GM19240 (cell line): ENCODE measurements around the gene BPTF.
"Not testable (repeated sequence)": the region's sequence is repeated elsewhere in the genome, so short reads cannot be mapped to it uniquely, and the experiment has no call there.

Experiments
- DNase-seq: peaks from one replicate; pipeline ENCODE4 v3.0.0; 2011; ENCODE audit warnings: low spot score; ENCODE audit not compliant: insufficient read length

BPTF gene

DNA sequence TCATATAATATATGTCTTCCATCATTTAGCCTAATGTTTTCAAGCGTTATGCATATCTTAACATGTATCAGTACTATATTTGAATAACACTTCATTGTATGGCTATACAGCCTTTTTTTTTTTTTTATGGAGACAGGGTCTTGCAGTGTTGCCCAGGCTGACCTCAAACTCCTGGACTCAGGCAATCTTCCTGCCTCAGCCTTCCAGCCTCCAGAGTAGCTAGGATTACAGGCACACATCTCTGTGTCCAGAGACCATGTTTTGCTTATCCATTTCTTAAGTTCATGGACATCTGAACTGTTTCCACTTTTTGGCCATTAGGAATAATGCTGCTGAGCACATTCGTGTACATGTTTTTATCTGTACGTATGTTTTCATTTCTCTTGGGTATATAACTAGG lies 7.8 kb downstream of the BPTF start:
- DNase-seq: no peak

- DNase-seq: no peak
These were observed 8.8 kb downstream of the BPTF start for GRCh38 chr17:67833946-67834631.

- no peak for DNase-seq
These were observed 9.3 kb downstream of the BPTF start for GRCh38 chr17:67834634-67835033.

- no peak for DNase-seq
These were observed 11.1 kb downstream of the BPTF start for GRCh38 chr17:67836205-67836987.

DNA sequence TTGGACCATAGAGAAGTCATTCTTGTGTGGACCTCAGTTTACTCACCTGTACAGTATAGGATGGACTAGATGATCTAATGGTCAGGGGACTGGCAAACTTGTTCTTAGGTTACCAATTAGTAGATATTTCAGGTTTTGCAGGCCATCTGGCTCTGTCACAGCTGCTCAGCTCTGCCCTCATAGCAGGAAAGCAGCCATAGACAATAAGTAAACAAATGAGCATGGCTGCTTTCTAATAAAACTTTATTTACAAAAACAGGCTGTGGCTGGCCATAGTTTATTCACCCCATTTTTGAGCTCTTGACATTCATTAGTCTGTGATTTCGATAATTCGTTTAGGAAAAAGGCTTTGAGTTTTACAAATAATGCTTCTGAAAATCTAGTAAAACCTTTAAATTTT lies 12.7 kb downstream of the BPTF start:
- no peak for DNase-seq

GRCh38 chr17:67838538-67838937 lies 13.2 kb downstream of the BPTF start:
- no peak for DNase-seq

DNA sequence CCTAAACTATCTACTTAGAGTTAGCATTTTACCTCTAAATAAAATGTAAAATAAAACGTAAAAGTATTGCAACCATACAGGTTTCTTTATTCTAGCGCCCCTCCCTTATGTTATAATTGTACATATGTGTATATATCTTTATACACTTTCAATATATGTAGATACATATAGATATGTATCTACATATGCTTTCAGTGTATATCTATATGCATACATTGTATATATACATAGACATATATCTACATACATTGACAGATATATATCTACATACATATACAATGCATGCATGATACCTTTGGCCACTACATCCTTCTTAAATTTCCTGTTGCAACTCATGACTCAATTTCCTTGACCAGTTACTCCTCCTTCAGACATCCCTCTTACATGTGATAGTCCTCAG lies 16.7 kb downstream of the BPTF start:
- DNase-seq: no peak

DNA sequence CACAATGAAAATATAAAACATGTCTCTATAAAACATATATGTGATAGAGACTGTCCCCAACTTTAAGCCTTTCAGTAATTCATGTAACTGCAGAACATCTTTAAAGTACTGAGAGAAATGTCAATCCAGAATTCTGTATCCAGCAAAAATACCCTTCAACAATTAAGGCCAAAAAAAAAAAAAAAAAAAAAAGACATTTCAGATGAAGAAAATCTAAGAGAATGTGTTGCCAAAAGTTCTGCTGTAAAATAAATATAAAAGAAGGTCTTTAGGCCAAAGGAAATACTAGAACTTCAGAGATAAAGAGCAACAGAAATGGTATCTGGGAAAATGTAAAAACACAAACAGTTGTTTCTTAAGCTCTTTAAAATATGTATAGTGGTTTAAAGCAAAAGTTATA lies 17.3 kb downstream of the BPTF start:
- no peak for DNase-seq

DNA sequence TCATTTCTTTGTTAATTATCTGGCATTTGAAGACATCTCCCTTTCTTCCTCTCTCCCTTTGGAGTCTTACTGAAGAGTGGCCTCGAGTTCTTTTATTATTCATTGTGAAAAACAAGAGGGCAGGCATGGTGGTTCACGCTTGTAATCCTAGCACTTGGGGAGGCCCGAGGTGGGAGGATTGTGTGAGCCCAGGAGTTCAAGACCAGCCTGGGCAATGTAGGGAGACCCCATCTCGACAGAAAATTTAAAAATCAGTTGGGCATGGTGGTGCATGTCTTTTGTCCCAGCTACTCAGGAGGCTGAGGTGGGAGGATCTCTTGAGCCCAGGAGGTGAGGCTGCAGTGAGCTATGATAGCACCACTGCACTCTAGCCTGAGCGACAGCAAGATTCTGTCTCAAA lies 20.1 kb downstream of the BPTF start:
- no peak for DNase-seq

GRCh38 chr17:67848189-67848588 lies 22.9 kb downstream of the BPTF start:
- not testable (repeated sequence) for DNase-seq

DNA sequence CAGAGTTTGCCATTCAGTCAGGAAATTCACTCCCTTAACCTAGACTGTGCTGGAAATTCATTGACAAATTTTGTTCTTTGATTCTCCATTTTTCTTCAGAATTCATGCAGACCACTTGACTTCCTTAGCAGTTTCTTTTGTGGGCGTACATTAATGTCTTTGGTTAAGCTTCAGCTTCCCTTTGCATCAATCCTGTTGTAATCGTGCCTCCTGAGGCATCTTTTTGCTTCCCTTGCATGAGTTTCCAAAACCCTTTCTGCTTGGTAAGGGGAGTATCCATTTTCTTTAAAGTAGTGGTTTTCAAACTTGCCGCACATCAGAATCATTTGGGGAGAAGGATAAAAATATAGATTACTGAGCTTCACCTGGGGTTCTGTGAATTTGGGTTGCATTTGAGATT lies 23.5 kb downstream of the BPTF start:
- DNase-seq: not testable (repeated sequence)

DNA sequence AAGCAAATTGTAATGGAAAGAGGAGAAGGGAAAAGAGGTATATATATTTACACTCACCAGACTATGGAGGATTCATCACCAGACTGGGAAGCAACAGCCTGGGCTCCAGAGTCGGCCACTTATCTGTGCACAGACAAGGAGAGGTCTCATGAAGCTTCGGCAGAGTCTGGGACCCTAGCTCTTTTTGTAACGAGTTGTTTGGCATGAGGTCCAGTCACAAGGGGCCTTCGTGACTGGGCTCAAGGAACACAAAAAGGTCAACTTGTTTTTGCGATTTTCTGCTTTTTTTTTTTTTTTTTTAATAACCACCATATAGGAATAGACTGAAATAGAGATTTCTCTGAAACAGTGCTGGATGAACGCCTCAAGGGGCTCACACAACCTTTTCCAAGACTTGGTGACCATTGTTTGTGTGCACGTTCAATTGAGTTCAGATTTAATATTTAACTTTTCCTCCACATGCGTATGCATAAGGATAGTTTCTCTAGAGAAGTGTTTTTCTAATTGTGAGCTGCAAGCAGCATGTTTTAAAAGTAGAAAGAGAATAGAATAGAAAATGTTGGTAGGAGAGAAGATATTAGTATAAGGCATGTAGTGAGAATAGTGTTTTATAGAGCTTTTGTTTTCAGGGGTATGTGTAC lies 25.8 kb downstream of the BPTF start:
- no peak for DNase-seq

DNA sequence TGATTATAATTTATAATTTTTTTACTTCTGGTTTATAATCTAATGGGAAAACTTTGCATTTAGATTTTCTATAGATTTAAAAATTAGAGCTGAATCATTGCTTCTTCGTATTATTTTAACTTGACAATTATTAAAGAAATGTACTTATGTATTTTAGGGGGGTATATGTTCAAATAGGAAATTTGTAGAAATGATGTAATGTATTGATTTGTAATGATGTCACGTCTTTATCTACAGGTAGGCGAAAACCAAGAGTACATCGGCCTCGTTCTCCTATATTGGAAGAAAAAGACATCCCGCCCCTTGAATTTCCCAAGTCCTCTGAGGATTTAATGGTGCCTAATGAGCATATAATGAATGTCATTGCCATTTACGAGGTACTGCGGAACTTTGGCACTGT lies 28.4 kb downstream of the BPTF start:
- DNase-seq: no peak

DNA sequence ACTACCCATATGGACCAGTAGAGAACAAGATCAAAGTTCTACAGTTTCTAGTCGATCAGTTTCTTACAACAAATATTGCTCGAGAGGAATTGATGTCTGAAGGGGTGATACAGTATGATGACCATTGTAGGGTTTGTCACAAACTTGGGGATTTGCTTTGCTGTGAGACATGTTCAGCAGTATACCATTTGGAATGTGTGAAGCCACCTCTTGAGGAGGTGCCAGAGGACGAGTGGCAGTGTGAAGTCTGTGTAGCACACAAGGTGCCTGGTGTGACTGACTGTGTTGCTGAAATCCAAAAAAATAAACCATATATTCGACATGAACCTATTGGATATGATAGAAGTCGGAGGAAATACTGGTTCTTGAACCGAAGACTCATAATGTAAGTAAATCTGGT lies 29.1 kb downstream of the BPTF start:
- DNase-seq: no peak

DNA sequence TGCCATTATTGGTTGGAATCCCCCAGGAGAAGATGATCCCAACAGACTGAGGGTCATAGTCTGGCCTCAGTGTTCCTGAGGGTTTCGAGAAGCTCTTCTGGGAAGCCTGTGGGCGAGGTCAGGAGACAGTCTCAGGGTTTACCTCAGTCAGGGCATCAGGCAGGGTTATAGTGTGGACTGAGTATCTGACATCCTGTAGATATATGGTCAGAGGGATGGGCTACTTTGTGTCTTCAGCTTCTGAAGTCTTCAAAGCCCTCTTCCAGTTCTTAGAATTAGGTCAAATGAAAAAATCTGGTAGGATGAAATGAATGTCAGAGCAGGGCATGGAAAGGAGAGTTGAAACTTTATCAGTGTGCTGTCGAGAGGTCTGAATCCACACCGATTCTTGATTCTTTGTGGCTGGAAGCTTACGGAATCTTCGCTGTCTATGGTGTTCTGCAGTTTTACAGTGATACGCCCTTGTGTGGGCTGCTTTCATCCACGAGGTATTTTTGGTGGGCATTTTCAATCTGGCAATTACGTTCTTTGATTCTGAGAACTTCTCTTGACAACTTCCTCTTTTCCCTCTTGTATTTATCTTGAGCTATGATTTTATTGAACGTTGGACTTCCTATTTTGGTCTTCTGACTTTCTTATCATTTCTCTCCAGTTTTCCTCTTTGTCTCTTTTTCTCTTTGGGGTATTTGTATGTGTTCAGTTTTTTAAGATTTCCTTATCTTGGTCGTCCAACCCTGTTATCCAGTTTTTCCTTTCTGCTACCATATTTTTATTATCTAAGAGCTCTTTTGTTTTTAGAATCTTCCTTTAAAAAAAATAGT lies 30.4 kb downstream of the BPTF start:
- DNase-seq: no peak

GRCh38 chr17:67856402-67856801 lies 31.1 kb downstream of the BPTF start:
- not testable (repeated sequence) for DNase-seq

- no peak for DNase-seq
These were observed 37.4 kb downstream of the BPTF start for GRCh38 chr17:67862614-67863217.

DNA sequence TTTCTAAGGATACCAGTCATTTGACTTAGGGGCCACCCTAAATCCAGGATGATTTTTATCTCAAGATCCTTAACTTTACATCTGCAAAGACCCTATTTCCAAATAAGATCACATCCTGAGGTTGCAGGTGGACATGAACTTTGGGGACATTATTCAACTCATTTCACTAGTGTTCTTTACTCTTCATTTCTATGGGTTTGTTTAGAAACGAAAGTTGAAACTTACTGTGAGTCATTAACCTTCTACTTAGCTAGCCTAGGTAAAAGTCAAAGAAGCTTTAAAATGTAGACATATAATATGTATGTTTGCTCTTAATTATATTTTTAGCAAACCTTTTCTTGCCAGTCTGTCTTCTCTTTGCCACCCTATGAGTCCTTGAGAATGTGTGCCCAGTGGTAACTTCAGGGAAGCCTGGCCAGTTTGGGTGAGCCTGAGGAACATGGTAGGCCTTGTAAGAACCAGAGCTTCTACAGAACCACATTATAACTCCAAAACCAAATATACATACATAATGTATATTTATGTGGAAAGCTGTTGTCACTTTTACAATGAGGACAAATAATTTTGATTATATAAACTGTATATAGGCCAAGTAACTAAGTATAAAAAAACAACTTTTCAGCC lies 38.4 kb downstream of the BPTF start:
- no peak for DNase-seq

DNA sequence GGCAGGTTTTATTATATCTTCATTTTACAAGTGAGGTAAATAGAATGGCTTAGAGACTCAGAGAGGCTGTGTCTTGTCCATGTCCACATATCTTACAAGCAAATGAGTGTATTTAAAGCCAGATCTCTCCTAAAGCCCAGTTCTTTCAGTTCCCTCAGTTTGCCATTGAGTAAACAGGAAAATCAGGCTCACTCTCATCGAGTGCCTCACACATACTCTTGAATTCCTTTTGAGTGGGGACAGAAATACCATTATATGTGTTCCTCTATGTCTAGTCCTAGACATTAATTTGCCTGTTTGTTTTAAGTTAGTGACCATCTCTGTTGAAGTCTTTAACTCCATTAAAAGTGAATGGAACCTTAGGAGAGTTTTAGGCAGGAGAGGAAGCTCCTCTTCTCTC lies 40.1 kb downstream of the BPTF start:
- DNase-seq: no peak

DNA sequence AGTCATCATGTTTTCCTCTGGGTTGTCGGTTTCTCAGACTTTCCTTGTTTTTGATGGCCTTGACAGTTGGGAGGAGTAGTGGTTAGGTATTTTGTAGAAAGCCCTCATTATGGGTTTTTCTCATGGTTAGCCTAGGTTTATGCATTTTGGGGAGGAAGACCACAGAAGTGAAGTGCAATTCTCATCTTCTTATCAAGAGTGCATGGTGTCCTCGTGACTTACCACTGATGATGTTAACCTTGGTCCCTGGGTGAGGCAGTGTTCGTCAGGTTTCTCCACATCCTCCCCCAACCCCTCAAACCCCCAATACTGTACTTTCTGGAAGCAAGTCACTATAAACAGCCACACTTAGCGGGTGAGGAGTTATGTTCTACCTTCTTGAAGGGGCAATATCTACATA lies 42.3 kb downstream of the BPTF start:
- DNase-seq: no peak

GRCh38 chr17:67868176-67868575 lies 42.9 kb downstream of the BPTF start:
- DNase-seq: no peak
